HG02763 (cell line): ENCODE results near the gene CNTN2.

Experiments
- ATAC-seq: cut with Tn5 transposase; IDR thresholded peaks from one replicate; pipeline ENCODE4 v1.9.1; 2021; ENCODE audit warnings: mild to moderate bottlenecking, moderate library complexity; ENCODE audit not compliant: unreplicated experiment

CNTN2 gene, protein sequence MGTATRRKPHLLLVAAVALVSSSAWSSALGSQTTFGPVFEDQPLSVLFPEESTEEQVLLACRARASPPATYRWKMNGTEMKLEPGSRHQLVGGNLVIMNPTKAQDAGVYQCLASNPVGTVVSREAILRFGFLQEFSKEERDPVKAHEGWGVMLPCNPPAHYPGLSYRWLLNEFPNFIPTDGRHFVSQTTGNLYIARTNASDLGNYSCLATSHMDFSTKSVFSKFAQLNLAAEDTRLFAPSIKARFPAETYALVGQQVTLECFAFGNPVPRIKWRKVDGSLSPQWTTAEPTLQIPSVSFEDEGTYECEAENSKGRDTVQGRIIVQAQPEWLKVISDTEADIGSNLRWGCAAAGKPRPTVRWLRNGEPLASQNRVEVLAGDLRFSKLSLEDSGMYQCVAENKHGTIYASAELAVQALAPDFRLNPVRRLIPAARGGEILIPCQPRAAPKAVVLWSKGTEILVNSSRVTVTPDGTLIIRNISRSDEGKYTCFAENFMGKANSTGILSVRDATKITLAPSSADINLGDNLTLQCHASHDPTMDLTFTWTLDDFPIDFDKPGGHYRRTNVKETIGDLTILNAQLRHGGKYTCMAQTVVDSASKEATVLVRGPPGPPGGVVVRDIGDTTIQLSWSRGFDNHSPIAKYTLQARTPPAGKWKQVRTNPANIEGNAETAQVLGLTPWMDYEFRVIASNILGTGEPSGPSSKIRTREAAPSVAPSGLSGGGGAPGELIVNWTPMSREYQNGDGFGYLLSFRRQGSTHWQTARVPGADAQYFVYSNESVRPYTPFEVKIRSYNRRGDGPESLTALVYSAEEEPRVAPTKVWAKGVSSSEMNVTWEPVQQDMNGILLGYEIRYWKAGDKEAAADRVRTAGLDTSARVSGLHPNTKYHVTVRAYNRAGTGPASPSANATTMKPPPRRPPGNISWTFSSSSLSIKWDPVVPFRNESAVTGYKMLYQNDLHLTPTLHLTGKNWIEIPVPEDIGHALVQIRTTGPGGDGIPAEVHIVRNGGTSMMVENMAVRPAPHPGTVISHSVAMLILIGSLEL

GRCh38 chr1:205042911-205043806, at the start of gene CNTN2:
Gene CNTN2 (plus strand): TSS chr1:205043212. CDS start chr1:205053186, 9,974 bp downstream.
- no peak for ATAC-seq

- ATAC-seq, result no peak
Measured at GRCh38 chr1:204994086-204994862, 48.7 kb upstream of the CNTN2 start.

- no peak for ATAC-seq
Measured at GRCh38 chr1:204996981-204997380, 46.0 kb upstream of the CNTN2 start.

- ATAC-seq, result no peak
Measured at GRCh38 chr1:204997591-204998355, 45.2 kb upstream of the CNTN2 start.

- no peak for ATAC-seq
Measured at GRCh38 chr1:205001162-205001561, 41.9 kb upstream of the CNTN2 start.

DNA sequence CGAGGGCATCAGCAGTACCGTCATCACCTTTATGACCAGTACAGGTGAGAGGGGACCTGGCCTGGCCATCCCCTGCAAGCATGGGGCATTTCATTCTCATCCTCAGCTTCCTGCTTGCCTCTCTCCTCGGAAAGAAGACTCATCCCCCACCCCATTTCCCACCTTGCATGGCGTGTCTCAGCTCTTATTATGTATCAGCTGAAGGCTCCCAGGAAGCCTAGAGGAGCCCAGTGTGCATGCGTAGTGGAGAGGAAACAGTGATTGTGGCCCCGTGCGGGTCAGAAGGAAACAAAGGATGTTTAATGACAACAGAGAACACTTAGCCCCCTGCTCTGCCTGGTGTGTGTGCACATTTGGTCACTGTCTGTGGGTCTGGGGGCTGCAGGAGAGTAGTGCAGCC, 40.3 kb upstream of the CNTN2 start:
- no peak for ATAC-seq

DNA sequence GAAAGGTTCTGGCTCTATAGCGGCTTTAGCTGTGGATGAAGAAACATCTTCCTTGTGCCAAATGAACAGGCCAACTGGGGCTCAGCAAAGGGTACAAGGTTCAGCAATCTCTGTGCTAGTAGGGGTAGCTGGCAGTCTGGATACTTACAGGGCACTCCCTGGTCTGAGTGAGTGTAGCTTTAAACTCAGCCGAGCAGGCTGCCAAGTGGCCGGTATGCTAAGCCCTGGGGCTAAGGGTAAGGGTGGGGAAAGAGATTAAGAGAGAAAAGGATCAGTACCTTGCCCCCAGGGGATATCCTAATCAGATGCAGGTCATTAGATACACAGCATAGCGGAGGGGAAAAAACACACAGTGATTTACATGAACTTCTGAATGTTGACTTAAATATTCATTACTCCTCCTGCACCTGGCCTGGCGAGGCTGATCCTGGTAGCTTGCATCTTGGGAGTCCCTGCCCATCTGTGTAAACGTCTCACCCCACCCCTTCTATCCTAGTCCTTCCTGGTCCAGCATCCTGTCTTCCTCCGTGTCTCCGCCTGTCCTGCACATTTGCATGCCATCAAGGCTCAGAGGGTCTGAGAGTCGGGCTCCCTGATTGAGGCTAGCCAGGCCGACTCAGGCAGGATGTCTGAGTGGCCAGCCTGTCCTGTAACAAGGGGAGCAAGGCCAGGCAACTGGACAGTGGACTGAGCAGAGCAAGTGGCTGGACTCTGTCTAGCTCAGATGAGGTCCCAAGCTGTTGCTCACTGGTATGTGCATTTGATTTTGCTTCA, 39.5 kb upstream of the CNTN2 start:
- no peak for ATAC-seq

DNA sequence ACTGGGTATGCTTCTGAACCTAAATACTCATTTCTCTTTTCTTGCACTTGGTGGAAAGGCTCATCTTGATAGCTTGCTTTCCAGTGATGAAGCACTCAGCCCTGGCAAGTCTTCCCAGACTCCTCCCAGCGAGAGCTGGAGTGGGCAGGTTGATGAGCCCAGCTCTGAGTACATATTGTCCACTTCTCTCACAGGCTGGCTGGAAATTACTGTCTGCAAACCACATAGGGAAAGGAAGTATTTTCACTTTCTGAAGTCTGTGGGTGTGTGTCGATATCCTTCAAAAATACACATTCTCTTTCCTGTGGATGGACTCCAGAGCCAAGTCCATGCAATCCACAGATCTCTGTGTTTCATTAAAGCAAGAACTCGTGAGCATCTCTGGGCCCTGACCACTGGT, 38.7 kb upstream of the CNTN2 start:
- no peak for ATAC-seq

GRCh38 chr1:205008896-205009295, 34.1 kb upstream of the CNTN2 start:
- ATAC-seq, result no peak

DNA sequence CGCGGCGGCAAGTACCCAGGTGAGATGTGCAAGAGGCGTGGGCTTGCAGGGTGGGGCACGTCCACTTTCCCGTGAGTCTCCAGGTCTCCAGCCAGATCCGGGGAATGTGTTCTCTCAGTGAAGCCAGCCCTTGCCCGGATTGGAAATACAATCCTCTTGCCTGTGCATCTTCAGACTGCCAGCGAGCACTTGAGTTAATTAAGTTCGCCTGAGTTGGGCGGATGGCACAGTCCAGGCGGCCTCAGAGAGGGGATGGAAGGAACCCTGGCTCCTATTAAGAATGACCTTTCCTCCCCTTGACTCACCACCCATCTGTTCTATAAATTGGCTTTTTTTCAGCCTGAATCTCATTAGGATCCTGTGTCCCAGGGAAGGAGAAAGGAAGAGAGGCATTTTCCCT, 33.3 kb upstream of the CNTN2 start:
- no peak for ATAC-seq

GRCh38 chr1:205012391-205013140, 30.4 kb upstream of the CNTN2 start:
- ATAC-seq, result no peak

GRCh38 chr1:205013683-205014367, 29.2 kb upstream of the CNTN2 start:
- no peak for ATAC-seq

- ATAC-seq, result no peak
Measured at GRCh38 chr1:205014783-205015182, 28.2 kb upstream of the CNTN2 start.

GRCh38 chr1:205015241-205015640, 27.8 kb upstream of the CNTN2 start:
- ATAC-seq, result no peak

DNA sequence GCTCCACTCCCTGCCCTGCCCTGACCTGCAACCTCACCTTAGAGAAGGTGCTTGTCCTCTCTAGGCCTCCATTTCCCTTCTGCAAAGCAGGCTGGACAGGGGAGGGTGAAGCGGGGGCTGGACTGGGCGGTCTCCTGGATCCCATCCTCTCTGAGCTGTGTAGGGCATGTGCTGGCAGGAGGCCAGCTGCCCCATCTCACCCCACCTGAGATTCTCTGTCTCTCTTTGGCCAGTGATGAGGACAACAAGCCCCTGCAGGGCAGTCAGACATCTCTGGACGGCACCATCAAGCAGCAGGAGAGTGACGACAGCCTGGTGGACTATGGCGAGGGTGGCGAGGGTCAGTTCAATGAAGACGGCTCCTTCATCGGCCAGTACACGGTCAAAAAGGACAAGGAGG, 26.9 kb upstream of the CNTN2 start:
- ATAC-seq, result no peak

DNA sequence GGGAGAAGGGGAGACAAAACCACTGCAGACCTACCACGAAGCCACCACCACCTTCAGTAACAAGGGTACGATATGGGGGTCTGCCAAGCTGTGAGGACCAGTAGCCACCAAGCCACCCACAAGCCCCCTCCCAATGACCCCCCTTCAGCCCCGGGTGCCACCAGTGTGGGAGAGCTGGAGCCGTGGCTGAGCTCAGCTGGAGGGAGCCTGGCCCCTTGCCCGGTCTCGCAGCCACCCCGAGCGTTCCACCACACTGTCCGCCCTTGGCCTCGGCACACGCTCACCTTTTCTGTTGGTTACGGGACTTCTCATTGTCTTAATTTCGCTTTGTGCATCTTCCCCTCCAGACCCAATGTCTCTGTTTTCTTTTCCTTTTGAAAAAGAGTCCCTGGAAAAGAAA, 26.4 kb upstream of the CNTN2 start:
- no peak for ATAC-seq

GRCh38 chr1:205017001-205017400, 26.0 kb upstream of the CNTN2 start:
- ATAC-seq, result no peak
